HepG2 (cell line): ENCODE results near the gene PPP1R15A. TPM values are rescaled to one million over a fixed set of nuclear protein-coding genes. Genes with fewer than 3 reads are reported as not detected.

ENCODE experiments used
- ATF3 ChIP-seq: sonication (generic); formaldehyde crosslinking; IDR thresholded peaks from 2 replicates; pipeline ENCODE4 v1.4.0; 2020; ENCODE audit warnings: missing genetic modification reagents
- ATF7 ChIP-seq, 2 experiments: fragments of 450-650 bp in 1 of 2; sonication (generic) in 1 of 2; formaldehyde crosslinking in 1 of 2; IDR thresholded peaks; 2 replicates each; pipeline versions ENCODE4 v1.4.0 to v1.6.1; 2016 to 2020; ENCODE audit warnings: antibody characterized with exemption in 1 of 2, mild to moderate bottlenecking in 1 of 2, missing genetic modification reagents in 1 of 2
- ATF7-NPFF ChIP-seq: sonication (generic); formaldehyde crosslinking; IDR thresholded peaks from 2 replicates; pipeline ENCODE4 v1.8.1; 2023; ENCODE audit warnings: mild to moderate bottlenecking, low read depth, missing genetic modification reagents, moderate library complexity
- CHCHD3 ChIP-seq: sonication (generic); formaldehyde crosslinking; IDR thresholded peaks from 2 replicates; pipeline ENCODE4 v1.8.0; 2022; ENCODE audit warnings: mild to moderate bottlenecking, missing genetic modification reagents, moderate library complexity
- CHD4 ChIP-seq: fragments of 200-600 bp; sonication (generic); IDR thresholded peaks from 2 replicates; pipeline ENCODE4 v1.7.0; 2017; ENCODE audit warnings: mild to moderate bottlenecking, low read length, borderline replicate concordance
- CSRNP2 ChIP-seq: sonication (generic); formaldehyde crosslinking; conservative IDR thresholded peaks from 2 replicates; pipeline ENCODE4 v1.8.0; 2022; ENCODE audit warnings: low read depth, missing genetic modification reagents
- DRAP1 ChIP-seq: IDR thresholded peaks from 2 replicates; pipeline ENCODE4 v1.6.1; 2016; ENCODE audit warnings: missing genetic modification reagents, missing compliant biosample characterization
- FOXP1 ChIP-seq, 2 experiments: fragments of 450-650 bp in 1 of 2; IDR thresholded peaks; 2 replicates each; pipeline ENCODE4 v1.6.1; 2017 to 2018; ENCODE audit warnings: antibody characterized with exemption in 1 of 2
- MEF2D ChIP-seq: sonication (generic); formaldehyde crosslinking; IDR thresholded peaks from 2 replicates; pipeline ENCODE4 v1.5.1; 2020; ENCODE audit warnings: mild to moderate bottlenecking, missing genetic modification reagents
- MYC ChIP-seq: sonication (generic); formaldehyde crosslinking; IDR thresholded peaks from 2 replicates; pipeline ENCODE4 v1.9.0; 2021; ENCODE audit warnings: missing genetic modification reagents, borderline replicate concordance
- NFATC3 ChIP-seq: sonication (generic); formaldehyde crosslinking; IDR thresholded peaks from 2 replicates; pipeline ENCODE4 v1.5.1; 2020; ENCODE audit warnings: mild to moderate bottlenecking, missing genetic modification reagents
- NR2C2 ChIP-seq: sonication (generic); formaldehyde crosslinking; IDR thresholded peaks from 2 replicates; pipeline ENCODE4 v1.4.0; 2020; ENCODE audit warnings: missing genetic modification reagents, mild to moderate bottlenecking, moderate library complexity, borderline replicate concordance
- NR2F1 ChIP-seq, 2 experiments: fragments of 450-650 bp in 1 of 2; formaldehyde crosslinking in 1 of 2; IDR thresholded peaks; 2 replicates each; pipeline versions ENCODE4 v1.5.0 to v1.6.1; 2016 to 2020; ENCODE audit warnings: mild to moderate bottlenecking in 1 of 2, missing compliant biosample characterization in 1 of 2, missing genetic modification reagents in 1 of 2, moderate library complexity in 1 of 2
- PHF21A ChIP-seq: sonication (generic); formaldehyde crosslinking; IDR thresholded peaks from 2 replicates; pipeline ENCODE4 v1.5.0; 2020; ENCODE audit warnings: mild to moderate bottlenecking, missing genetic modification reagents
- RFX5 ChIP-seq: IDR thresholded peaks from 2 replicates; pipeline ENCODE4 v1.6.1; 2011; ENCODE audit warnings: low read depth, low read length, improper control_type of control experiment
- THAP9 ChIP-seq: sonication (generic); formaldehyde crosslinking; IDR thresholded peaks from 2 replicates; pipeline ENCODE4; 2020; ENCODE audit warnings: missing genetic modification reagents, mild to moderate bottlenecking, borderline replicate concordance
- TMF1 ChIP-seq: sonication (generic); formaldehyde crosslinking; IDR thresholded peaks from 2 replicates; pipeline ENCODE4 v1.8.1; 2022; ENCODE audit warnings: low read depth, missing genetic modification reagents
- ZFP82 ChIP-seq: sonication (generic); formaldehyde crosslinking; IDR thresholded peaks from 2 replicates; pipeline ENCODE4 v1.5.1; 2020; ENCODE audit warnings: mild to moderate bottlenecking, missing genetic modification reagents, borderline replicate concordance
- ZIK1 ChIP-seq: sonication (generic); formaldehyde crosslinking; IDR thresholded peaks from 2 replicates; pipeline ENCODE4 v1.5.0; 2020; ENCODE audit warnings: mild to moderate bottlenecking, low read depth, missing genetic modification reagents, borderline replicate concordance
- ZNF3 ChIP-seq: IDR thresholded peaks from 2 replicates; pipeline ENCODE4 v1.7.0; 2017; ENCODE audit warnings: inconsistent platforms
- ZNF501 ChIP-seq: sonication (generic); formaldehyde crosslinking; IDR thresholded peaks from 2 replicates; pipeline ENCODE4 v1.5.1; 2020; ENCODE audit warnings: mild to moderate bottlenecking, moderate library complexity, missing genetic modification reagents
- ZNF597 ChIP-seq: sonication (generic); formaldehyde crosslinking; IDR thresholded peaks from 2 replicates; pipeline ENCODE4 v1.5.0; 2020; ENCODE audit warnings: missing genetic modification reagents
- ZNF709 ChIP-seq: sonication (generic); formaldehyde crosslinking; IDR thresholded peaks from 2 replicates; pipeline ENCODE4 v1.5.0; 2020; ENCODE audit warnings: mild to moderate bottlenecking, missing genetic modification reagents
- polyA plus RNA-seq, 8 experiments: library from polyadenylated mRNA; depleted of rRNA in 3 of 8; stranded (reverse) in 7 of 8; unstranded in 1 of 8; fragments of >200 nt; fragmentation: Illumina TruSeq in 4 of 8; extraction: Trizol in 4 of 8; gene quantifications; 2 replicates each; pipeline versions ENCODE4 v1.2.1 to v1.2.3, GENCODE V29; 2011 to 2016; ENCODE audit warnings: low read depth in 4 of 8, missing spikeins in 1 of 8, mixed read lengths in 1 of 8; ENCODE audit not compliant: insufficient read depth in 1 of 8
- total RNA-seq, 5 experiments: library from RNA; depleted of rRNA; stranded (reverse); fragments of >200 nt; fragmentation: Illumina TruSeq; extraction: Trizol; gene quantifications; 2 replicates each; pipeline ENCODE4 v1.2.3, GENCODE V29; 2016; ENCODE audit warnings: low read depth in 1 of 5

The PPP1R15A gene
- total and polyA plus RNA-seq, 2 of the 13 experiments (the other 11 are each of a cell fraction or from before 2014, with no cell fraction given), result 15.6 to 18.5 TPM

- no peak for TF ChIP-seq ATF7-NPFF
- no peak for TF ChIP-seq ZNF709 (CRISPR knock-in tag)
- no peak for TF ChIP-seq MYC (CRISPR knock-in tag)
- no peak for TF ChIP-seq ZNF3
- no peak for TF ChIP-seq TMF1 (CRISPR knock-in tag)
- no peak for TF ChIP-seq THAP9 (CRISPR knock-in tag)
- TF ChIP-seq CSRNP2 (CRISPR knock-in tag), result no peak
- TF ChIP-seq CHD4, result no peak; the same call in 1 of the 2 replicates
- TF ChIP-seq ZFP82 (CRISPR knock-in tag), result no peak
- no peak for TF ChIP-seq NFATC3
- TF ChIP-seq NR2F1 (CRISPR knock-in tag; IDR thresholded peaks at IDR 0.05), result peak in 1 of 2 experiments; percentile 66; a peak in 2 of 4 replicates
- no peak for TF ChIP-seq FOXP1 (IDR thresholded peaks at IDR 0.05)
- no peak for TF ChIP-seq FOXP1 (CRISPR knock-in tag; IDR thresholded peaks at IDR 0.05)
- no peak for TF ChIP-seq ZNF597 (CRISPR knock-in tag)
- no peak for TF ChIP-seq ATF3 (CRISPR knock-in tag)
- TF ChIP-seq NR2C2 (CRISPR knock-in tag), result peak; percentile 46; the same call in 1 of the 2 replicates
- TF ChIP-seq ATF7 (IDR thresholded peaks at IDR 0.05), result no peak
- TF ChIP-seq ATF7 (CRISPR knock-in tag; IDR thresholded peaks at IDR 0.05), result no peak
- TF ChIP-seq MEF2D (CRISPR knock-in tag), result peak; percentile 26; the same call in 1 of the 2 replicates
- no peak for TF ChIP-seq CHCHD3 (CRISPR knock-in tag)
- TF ChIP-seq PHF21A (CRISPR knock-in tag), result peak; percentile 62; the same call in 1 of the 2 replicates
- no peak for TF ChIP-seq RFX5
- no peak for TF ChIP-seq ZIK1 (CRISPR knock-in tag)
- TF ChIP-seq DRAP1 (CRISPR knock-in tag), result peak; percentile 21; the same call in 1 of the 2 replicates
- TF ChIP-seq ZNF501 (CRISPR knock-in tag), result peak; percentile 73
Measured at GRCh38 chr19:48868114-48868886, 3.9 kb upstream of the PPP1R15A start, which contains the start of gene PLEKHA4 (continued).
